ENCODE measurements around the gene MAP2K1.

MAP2K1 gene

GRCh38 chr15:66405615-66406014 is 18.9 kb downstream of the MAP2K1 start:
- DNase-seq (ENCODE audit: low spot score), result no peak
- TF ChIP-seq CTCF (IDR thresholded peaks at IDR 0.05; ENCODE audit: extremely low read depth, missing control alignments), result no peak

GRCh38 chr15:66408254-66408653 is 21.5 kb downstream of the MAP2K1 start:
- no peak for DNase-seq (ENCODE audit: low spot score)
- no peak for TF ChIP-seq CTCF (IDR thresholded peaks at IDR 0.05; ENCODE audit: extremely low read depth, missing control alignments)

DNA sequence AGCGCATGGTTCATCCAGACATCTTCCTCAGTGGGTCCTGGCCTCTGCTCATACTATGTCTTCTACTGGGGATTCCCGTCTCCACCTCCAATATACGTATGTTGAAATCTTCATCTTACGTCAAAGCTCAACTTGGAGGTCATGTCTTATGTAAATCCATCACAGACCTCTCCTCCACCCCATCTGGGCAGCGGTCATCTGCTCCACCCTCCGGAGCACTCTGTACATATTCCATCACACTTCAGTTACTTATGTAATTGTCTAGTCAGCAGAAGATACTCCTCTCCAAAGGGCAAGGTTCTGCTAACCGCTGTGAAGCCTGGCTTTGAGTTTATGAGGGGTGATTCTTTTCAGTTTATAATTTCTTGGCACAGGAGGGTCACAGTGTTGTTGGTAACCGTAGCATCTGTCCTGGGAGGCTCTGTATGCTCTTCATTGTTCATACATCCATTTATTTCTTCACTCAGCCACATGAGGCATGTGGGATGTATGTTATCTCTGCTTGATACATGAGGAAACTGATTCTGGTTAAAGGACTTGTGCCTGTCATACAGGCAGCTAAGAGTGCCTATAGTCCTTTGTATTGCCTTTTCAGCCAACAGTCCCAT is 22.1 kb downstream of the MAP2K1 start:
- DNase-seq (ENCODE audit: low spot score), result no peak
- TF ChIP-seq CTCF (IDR thresholded peaks at IDR 0.05; ENCODE audit: extremely low read depth, missing control alignments), result no peak

DNA sequence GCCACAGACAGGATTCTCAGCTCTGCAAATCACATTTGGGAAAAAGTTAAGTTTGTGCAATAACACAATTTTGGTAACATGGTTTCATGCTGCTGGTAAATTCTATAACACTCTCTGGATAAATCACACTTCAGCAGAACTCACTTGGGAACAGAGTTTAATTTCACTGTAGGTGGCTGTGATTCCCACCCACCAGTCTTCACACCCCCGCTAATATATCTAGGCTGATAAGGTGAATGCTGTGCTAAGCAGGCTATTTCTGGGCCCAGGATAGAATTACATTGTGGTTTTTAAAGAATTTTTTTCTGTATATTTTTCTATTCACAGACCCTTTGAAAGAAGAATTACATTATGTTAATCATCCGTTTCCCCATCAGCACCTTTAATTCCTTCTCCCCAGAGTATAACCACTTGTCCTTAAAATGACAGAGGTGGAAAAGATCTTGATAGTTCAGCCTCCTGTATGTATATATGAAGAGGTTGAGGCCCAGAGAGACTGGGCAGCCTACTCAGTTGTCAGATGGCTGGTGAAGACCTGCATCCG is 22.9 kb downstream of the MAP2K1 start:
- no peak for DNase-seq (ENCODE audit: low spot score)
- TF ChIP-seq CTCF (IDR thresholded peaks at IDR 0.05; ENCODE audit: extremely low read depth, missing control alignments), result no peak

GRCh38 chr15:66411190-66411589 is 24.5 kb downstream of the MAP2K1 start:
- TF ChIP-seq CTCF (IDR thresholded peaks at IDR 0.05; ENCODE audit: extremely low read depth, missing control alignments), result no peak
- no peak for DNase-seq (ENCODE audit: low spot score)

- DNase-seq (ENCODE audit: low spot score), result no peak
- TF ChIP-seq CTCF (IDR thresholded peaks at IDR 0.05; ENCODE audit: extremely low read depth, missing control alignments), result no peak
These were observed 25.5 kb downstream of the MAP2K1 start for GRCh38 chr15:66412220-66412619.

DNA sequence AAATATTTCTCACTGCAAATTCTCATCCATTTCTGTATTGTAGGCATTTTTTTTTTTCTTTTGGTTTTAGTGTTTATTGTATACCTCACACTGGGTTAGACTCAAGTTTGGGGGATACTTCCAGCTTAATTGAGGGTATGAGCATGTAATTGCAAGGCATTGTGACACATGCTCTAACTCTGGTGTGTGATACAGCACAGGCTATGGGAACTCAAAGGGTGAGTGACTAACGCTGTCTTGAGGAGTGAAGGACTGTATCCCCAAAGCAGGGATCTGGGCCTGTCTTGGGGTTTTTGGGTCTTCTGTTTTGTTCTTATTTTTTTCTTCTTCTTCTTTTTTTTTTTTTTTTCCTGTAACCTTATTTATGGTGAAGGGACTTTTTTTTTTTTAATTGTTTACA is 26.9 kb downstream of the MAP2K1 start:
- TF ChIP-seq CTCF (IDR thresholded peaks at IDR 0.05; ENCODE audit: extremely low read depth, missing control alignments), result no peak
- no peak for DNase-seq (ENCODE audit: low spot score)

All from GM20000 (cell line).